Measurements from ENCODE around the gene BRD1. TPM values are rescaled to one million over a fixed set of nuclear protein-coding genes. Genes with fewer than 3 reads are reported as not detected.

BRD1 gene
- total and polyA plus RNA-seq, 9 of the 15 experiments (the other 6 are each of a cell fraction or from before 2014, with no cell fraction given): 0.42 to 17.6 (median 5.5) TPM

DNA sequence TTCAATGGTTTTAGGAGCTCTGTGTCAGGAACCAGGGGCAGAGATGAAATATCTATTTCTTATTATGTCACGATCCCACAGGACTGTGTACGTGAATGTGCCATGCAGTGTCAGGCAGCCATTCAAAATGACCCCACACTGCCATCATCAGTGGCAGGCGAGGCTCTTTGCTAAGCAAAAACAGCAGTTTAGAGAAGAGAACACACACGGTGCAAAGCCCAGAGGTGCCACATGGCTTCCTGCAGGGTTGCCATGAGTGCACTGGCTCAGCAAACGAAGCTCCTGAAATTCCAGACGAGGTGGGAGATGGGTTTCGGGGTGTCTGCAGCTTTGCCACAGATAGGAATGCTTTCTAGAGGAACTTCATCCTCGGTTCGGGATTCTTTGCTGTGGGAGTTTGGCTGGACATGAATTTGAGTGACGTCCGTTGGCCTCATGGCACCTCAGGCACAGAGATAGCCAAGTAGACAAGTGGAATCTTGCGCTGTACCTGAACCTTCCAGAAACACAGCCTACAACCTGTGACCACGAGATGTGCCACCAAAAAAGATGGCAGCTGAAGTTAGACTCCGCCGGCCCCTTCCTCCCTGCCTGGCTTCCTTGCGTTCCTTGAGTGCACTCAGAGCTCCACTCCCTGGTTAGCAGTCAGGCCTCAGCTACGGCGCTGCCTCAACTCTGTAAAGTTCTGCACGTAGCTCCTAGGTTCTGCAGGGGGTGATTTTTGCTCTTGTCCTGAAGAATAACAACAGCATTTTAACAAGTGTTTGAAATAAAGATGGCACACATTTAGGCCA is 18.2 kb upstream of the BRD1 start:
- no peaks in the 10 kb centered on the region for H3K79me2 ChIP-seq (ENCODE audit: control insufficient read depth, insufficient read depth, low read length)
- no peak overlapping the region; the same call in 2 of the 3 replicates for H3K27ac ChIP-seq (ENCODE audit: extremely low read depth, low read depth, low read length)
- no peak overlapping the region for H3K4me3 ChIP-seq
- no peaks in the 10 kb centered on the region for H3K9me1 ChIP-seq (ENCODE audit: control insufficient read depth, insufficient read depth, low read length)
- H4K20me1 ChIP-seq (replicated peaks; ENCODE audit: control insufficient read depth, insufficient read depth, low read length): no peaks in the 10 kb centered on the region
- H3K36me3 ChIP-seq (ENCODE audit: control insufficient read depth, insufficient read depth, low read length): no peaks in the 10 kb centered on the region
- FAIRE-seq (no peak), ATAC-seq (no peak), DNase-seq (ENCODE audit: extremely low read depth in 1 of 4, low spot score in 3 of 4) (no peak)
- no peak overlapping the region for H3K4me2 ChIP-seq (ENCODE audit: insufficient read depth, low read length)
- intact Hi-C loops (cut with micrococcal nuclease): no loop called here
- no TSS peak for BruUV-seq (replicated peaks)
- in situ Hi-C loops (cut with MboI): no loop called here
- H2AFZ ChIP-seq (ENCODE audit: low read depth, low read length): no peak overlapping the region
- 6% methylated on average over 17 of the region's 19 CpGs for WGBS (ENCODE audit: insufficient coverage, low coverage, missing lambda C conversion rate)
- ChIA-PET CTCF (ENCODE audit: low intra/inter-chr PET ratio) (no interaction called here), POLR2A (interaction anchor here (0.6 to 1.0 kb wide), 3 partner anchors 19 to 167 kb away, joined by 3 read pairs; partner anchors contain the start of gene IL17REL)
- peaks cover 0 to 26% of the 10 kb centered on the region in 2 experiments; a peak in 2 of 5 replicates for H3K4me1 ChIP-seq (replicated peaks in 1 of 2; ENCODE audit: control insufficient read depth in 2 of 2, insufficient read depth in 2 of 2, low read length in 2 of 2)
- H3K9ac ChIP-seq (ENCODE audit: insufficient read depth in 1 of 2, low read depth in 2 of 2, low read length in 2 of 2): no peak overlapping the region
- no peaks in the 10 kb centered on the region for H3K9me3 ChIP-seq (replicated peaks; ENCODE audit: control insufficient read depth, insufficient read depth, low read depth, low read length)
- H3K27me3 ChIP-seq (ENCODE audit: control insufficient read depth in 2 of 2, insufficient read depth in 2 of 2, low read length in 2 of 2): peaks cover 28 to 32% of the 10 kb centered on the region in 2 experiments
- no peak for TF ChIP-seq ZNF407 (IDR thresholded peaks at IDR 0.05; ENCODE audit: low read depth)
- TF ChIP-seq NFE2 (IDR thresholded peaks at IDR 0.05; ENCODE audit: low read depth): no peak
- no peak for TF ChIP-seq TBP (optimal IDR thresholded peaks at IDR 0.05; ENCODE audit: low read depth, low read length)
- TF ChIP-seq MAFG (tag; conservative IDR thresholded peaks at IDR 0.05): no peak
- no peak for TF ChIP-seq ZNF184 (CRISPR knock-in tag; IDR thresholded peaks at IDR 0.05)
- no peak for TF ChIP-seq SMAD4 (CRISPR knock-in tag; conservative IDR thresholded peaks at IDR 0.05)
- no peak for TF ChIP-seq CREB1 (IDR thresholded peaks at IDR 0.05)
- TF ChIP-seq CREB1 (CRISPR knock-in tag; IDR thresholded peaks at IDR 0.05): no peak

All from K562 (cell line).